ENCODE measurements around the gene AIP. TPM values are rescaled to one million over a fixed set of nuclear protein-coding genes. Genes with fewer than 3 reads are reported as not detected.

AIP gene
- total and polyA plus RNA-seq, 7 donors = 71.2 to 120 (median 103) TPM

DNA sequence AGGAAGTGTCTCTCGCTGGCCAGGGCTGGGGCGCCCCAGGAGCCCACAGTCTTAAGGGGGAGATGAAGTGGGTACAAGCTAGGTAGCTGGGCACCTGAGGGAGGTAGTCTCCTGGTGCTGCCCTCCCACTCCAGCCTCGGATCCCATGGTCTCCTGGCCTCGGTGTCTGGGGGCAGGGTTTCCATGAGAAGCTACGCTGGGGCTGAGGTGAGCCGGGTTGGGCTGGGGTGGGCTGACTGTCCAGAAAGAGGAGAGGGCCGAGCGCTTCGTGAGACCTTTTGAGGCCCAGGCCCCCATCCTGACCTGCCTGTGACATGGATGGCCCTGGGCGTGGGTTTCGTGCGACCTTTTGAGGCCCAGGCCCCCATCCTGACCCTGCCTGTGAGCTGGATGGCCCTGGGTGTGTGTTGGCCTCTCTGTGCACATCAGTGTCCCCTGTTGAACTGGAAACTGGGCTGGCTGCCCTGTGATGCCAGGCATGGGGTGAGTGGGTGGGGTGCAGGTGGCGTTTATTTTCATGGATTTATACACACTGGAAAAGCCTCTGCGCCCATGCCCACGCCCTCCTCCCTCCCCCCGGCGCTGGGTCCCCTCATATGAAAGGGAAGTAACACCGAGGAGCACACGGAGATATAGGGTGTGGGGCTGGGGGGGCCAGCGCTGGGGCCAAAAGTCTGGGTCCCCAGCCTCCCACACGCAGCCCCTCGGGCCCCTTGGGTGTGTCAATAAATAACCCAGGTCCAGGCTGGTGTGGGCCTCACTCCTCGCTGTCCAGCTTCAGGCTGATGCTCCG lies 8.6 kb downstream of the AIP start:
- no peak for DNase-seq
- no peak for TF ChIP-seq EP300 (IDR thresholded peaks at IDR 0.05)
- TF ChIP-seq POLR2AphosphoS5 (IDR thresholded peaks at IDR 0.05) = no peak
- no peak for TF ChIP-seq POLR2A (IDR thresholded peaks at IDR 0.05)
- TF ChIP-seq, protein P1, sequence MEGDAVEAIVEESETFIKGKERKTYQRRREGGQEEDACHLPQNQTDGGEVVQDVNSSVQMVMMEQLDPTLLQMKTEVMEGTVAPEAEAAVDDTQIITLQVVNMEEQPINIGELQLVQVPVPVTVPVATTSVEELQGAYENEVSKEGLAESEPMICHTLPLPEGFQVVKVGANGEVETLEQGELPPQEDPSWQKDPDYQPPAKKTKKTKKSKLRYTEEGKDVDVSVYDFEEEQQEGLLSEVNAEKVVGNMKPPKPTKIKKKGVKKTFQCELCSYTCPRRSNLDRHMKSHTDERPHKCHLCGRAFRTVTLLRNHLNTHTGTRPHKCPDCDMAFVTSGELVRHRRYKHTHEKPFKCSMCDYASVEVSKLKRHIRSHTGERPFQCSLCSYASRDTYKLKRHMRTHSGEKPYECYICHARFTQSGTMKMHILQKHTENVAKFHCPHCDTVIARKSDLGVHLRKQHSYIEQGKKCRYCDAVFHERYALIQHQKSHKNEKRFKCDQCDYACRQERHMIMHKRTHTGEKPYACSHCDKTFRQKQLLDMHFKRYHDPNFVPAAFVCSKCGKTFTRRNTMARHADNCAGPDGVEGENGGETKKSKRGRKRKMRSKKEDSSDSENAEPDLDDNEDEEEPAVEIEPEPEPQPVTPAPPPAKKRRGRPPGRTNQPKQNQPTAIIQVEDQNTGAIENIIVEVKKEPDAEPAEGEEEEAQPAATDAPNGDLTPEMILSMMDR (IDR thresholded peaks at IDR 0.05) = no peak
- peak overlapping the region in 1 of 4 donors; percentile 42 for H3K27ac ChIP-seq
- 81 to 86% methylated on average over 24 of the region's 24 CpGs for WGBS, 2 donors
- intact Hi-C loops (cut with DNase I) = no loop called here
- no peaks in the 10 kb centered on the region for H3K27me3 ChIP-seq
- no peak overlapping the region for H3K4me3 ChIP-seq
- H3K4me1 ChIP-seq = no peaks in the 10 kb centered on the region
- peaks cover 5 to 67% (median 13%) of the 10 kb centered on the region in 4 donors for H3K36me3 ChIP-seq
- H3K9me3 ChIP-seq = no peaks in the 10 kb centered on the region

DNA sequence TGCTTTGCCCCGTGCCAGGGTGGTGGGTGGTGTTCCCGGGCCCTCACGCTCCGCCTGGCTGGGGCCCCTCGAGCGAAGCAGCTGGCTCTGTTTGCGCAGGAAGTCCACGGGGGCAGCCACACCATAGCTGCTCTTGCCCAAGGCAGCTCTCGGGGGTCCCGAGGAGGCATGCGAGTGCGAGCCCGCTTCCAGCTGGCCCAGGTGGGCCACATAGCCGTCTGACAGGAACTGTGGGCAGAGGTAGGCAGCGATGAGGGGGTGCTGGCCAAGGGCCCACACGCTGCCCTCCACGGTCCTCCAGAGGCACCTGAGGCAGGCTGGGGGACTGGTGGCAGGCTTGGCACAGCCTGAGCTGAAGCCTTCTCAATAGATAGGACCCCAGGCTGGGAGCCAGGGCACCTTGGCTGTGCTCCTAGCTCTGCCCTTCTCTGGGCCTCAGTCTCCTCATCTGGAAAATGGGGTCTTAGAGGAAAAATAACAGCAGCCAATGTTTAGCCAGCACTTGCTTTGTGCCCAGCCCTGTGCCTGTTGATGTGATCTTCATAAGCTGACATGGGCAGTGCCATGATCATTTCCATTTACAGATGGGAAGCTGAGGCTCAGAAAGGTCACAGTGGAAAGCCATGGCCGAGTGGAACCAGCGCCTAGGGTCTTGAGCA lies 9.4 kb downstream of the AIP start:
- intact Hi-C loops (cut with DNase I) = no loop called here
- 89 to 91% methylated on average over 19 of the region's 19 CpGs for WGBS, 2 donors
- no peak for DNase-seq
- no peak overlapping the region for H3K27ac ChIP-seq
- peaks cover 5 to 62% (median 13%) of the 10 kb centered on the region in 4 donors for H3K36me3 ChIP-seq
- no peaks in the 10 kb centered on the region for H3K27me3 ChIP-seq
- no peaks in the 10 kb centered on the region for H3K4me1 ChIP-seq
- TF ChIP-seq, protein P1 (IDR thresholded peaks at IDR 0.05) = no peak
- H3K4me3 ChIP-seq = no peak overlapping the region
- no peaks in the 10 kb centered on the region for H3K9me3 ChIP-seq

DNA sequence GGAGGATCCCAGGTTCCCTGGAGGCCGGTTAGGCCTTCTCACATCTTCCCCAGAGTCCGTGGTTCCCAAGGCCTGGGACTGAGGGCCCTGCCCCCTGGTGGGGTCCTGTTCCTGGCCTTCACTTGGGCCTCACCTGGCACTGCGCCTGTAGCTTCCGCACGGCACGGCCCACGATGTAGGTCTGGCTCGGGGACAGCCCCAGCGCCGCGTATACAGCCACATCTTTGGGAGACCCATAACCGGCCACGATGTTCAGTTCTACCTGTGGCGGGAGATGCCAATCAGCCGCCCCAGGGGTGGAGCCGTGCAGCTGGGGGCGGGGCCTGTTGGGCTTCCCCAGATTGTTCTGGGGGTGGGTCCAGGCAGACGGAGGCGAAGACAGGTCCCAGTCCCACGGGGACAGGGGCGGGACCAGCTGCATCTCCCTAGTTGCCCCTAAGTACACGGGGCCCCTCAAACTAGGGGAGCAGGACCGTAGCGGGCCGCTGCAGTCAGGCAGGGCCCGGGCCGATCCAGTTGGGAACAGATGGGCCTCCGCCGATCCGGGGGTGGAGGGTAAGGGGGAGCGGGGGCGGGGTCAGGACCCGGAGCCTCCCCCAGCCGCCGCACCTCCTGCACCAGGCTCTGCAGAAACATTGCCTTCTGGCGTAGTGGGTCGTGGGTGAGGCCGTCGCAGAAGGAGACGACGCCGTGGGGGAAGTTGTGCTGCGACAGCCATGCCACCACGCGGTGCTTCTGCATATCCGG lies 10.1 kb downstream of the AIP start:
- peaks cover 5 to 55% (median 13%) of the 10 kb centered on the region in 4 donors for H3K36me3 ChIP-seq
- H3K4me3 ChIP-seq = no peak overlapping the region
- no peak for TF ChIP-seq POLR2AphosphoS5 (IDR thresholded peaks at IDR 0.05)
- TF ChIP-seq, protein P1 (IDR thresholded peaks at IDR 0.05) = no peak
- no peak for TF ChIP-seq EP300 (IDR thresholded peaks at IDR 0.05)
- no peak for TF ChIP-seq POLR2A (IDR thresholded peaks at IDR 0.05)
- intact Hi-C loops (cut with DNase I) = no loop called here
- H3K27ac ChIP-seq = no peak overlapping the region
- H3K4me1 ChIP-seq = no peaks in the 10 kb centered on the region
- DNase-seq = peak; percentile 65
- 87 to 88% methylated on average over 46 of the region's 46 CpGs for WGBS, 2 donors
- H3K9me3 ChIP-seq = no peaks in the 10 kb centered on the region
- no peaks in the 10 kb centered on the region for H3K27me3 ChIP-seq

DNA sequence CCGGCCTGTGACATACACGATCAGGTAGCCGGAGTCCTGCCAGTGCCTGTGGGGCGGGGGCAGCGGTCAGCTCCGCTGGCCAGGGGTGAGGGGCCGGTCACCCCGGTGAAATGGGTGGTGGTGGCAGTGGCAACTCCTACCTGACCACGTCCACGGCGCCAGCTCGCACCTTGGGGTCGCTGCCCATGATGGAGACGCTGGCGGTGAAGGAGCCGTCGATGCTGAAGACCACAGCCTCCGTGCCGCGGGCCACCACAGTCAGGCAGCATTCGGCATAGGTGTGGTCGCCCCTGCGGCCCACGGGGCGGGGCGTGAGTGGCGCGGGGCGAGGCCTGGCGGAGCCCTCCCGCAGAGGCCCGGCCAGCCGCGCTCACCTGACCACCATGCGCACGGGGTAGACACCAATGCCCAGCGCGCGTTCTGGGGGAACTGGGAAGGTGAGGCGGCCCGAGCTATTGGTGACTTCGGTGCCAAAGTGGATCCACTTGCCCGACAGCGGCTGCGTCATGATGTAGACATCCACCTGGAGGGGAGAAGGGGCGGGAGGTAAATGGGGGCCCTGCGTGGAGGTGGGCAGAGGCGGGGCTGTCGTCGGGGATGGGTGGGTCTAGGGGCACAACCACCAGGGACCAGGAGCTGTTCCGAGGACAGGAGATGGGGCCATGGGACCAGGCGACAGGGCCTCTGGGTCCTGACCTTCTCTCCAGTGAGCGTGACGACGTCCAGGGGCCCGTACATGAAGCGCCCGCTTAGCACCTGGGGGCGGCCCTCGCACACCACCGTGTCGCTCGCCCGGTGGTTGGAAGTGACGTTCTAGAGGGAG lies 10.9 kb downstream of the AIP start:
- Histone ChIP-seq H3K4me3 (no peak overlapping the region), H3K4me1 (no peaks in the 10 kb centered on the region), H3K36me3 (peaks cover 5 to 49% (median 13%) of the 10 kb centered on the region in 4 donors), H3K27me3 (no peaks in the 10 kb centered on the region), H3K27ac (no peak overlapping the region), H3K9me3 (no peaks in the 10 kb centered on the region)
- no peak for DNase-seq
- TF ChIP-seq POLR2A (IDR thresholded peaks at IDR 0.05) = no peak
- TF ChIP-seq EP300 (IDR thresholded peaks at IDR 0.05) = no peak
- TF ChIP-seq, protein P1 (IDR thresholded peaks at IDR 0.05) = no peak
- TF ChIP-seq POLR2AphosphoS5 (IDR thresholded peaks at IDR 0.05) = no peak
- intact Hi-C loops (cut with DNase I) = no loop called here
- 96% methylated on average over 65 of the region's 65 CpGs for WGBS, 2 donors
